Liver (tissue), 9 donors: Measurements from ENCODE around the gene ACADS. TPM values are rescaled to one million over a fixed set of nuclear protein-coding genes. Genes with fewer than 3 reads are reported as not detected.

Experiments used
- DNase-seq: peaks from one replicate; pipeline ENCODE4 v3.0.0-alpha.2; 2017; ENCODE audit warnings: low spot score
- H3K27ac ChIP-seq, 2 donors: one replicate each; pipeline ENCODE4 v1.7.0; 2013; ENCODE audit warnings: inconsistent platforms in 2 of 2, low read length in 2 of 2, control low read depth in 1 of 2, low read depth in 1 of 2, mild to moderate bottlenecking in 1 of 2
- H3K27me3 ChIP-seq, 4 donors: one replicate each; pipeline versions ENCODE4 v1.6.1 to v1.7.0; 2013; ENCODE audit warnings: low read length in 3 of 4, inconsistent platforms in 1 of 4, mild to moderate bottlenecking in 1 of 4, moderate library complexity in 1 of 4; ENCODE audit not compliant: control insufficient read depth in 4 of 4, insufficient read depth in 4 of 4
- H3K36me3 ChIP-seq, 4 donors: one replicate each; pipeline versions ENCODE4 v1.6.1 to v1.7.0; 2013; ENCODE audit warnings: low read length in 3 of 4, mild to moderate bottlenecking in 3 of 4, low read depth in 1 of 4, moderate library complexity in 1 of 4; ENCODE audit not compliant: control insufficient read depth in 4 of 4, insufficient read depth in 3 of 4
- H3K4me1 ChIP-seq, 4 donors: one replicate each; pipeline versions ENCODE4 v1.6.1 to v1.7.0; 2013; ENCODE audit warnings: low read length in 3 of 4, mild to moderate bottlenecking in 3 of 4, moderate library complexity in 1 of 4; ENCODE audit not compliant: control insufficient read depth in 4 of 4, insufficient read depth in 4 of 4
- H3K4me3 ChIP-seq, 3 donors: one replicate each; pipeline versions ENCODE4 v1.6.1 to v1.7.0; 2013; ENCODE audit warnings: low read length in 3 of 3, control low read depth in 1 of 3, low read depth in 1 of 3, mild to moderate bottlenecking in 1 of 3
- H3K9ac ChIP-seq, 2 donors: one replicate each; pipeline ENCODE4 v1.7.0; 2013; ENCODE audit warnings: low read length in 2 of 2, mild to moderate bottlenecking in 2 of 2, moderate library complexity in 2 of 2, control low read depth in 1 of 2, low read depth in 1 of 2
- H3K9me3 ChIP-seq, 4 donors: one replicate each; pipeline versions ENCODE4 v1.6.1 to v1.7.0; 2013; ENCODE audit warnings: low read length in 3 of 4; ENCODE audit not compliant: control insufficient read depth in 4 of 4
- EGR1 ChIP-seq, 2 donors: IDR thresholded peaks; 2 replicates each; pipeline ENCODE4 v1.6.1; 2016 to 2018; ENCODE audit warnings: antibody characterized with exemption in 2 of 2, low read depth in 2 of 2
- FOXA1 ChIP-seq: IDR thresholded peaks from 2 replicates; pipeline ENCODE4 v1.6.1; 2016; ENCODE audit warnings: antibody characterized with exemption
- FOXA2 ChIP-seq: IDR thresholded peaks from 2 replicates; pipeline ENCODE4 v1.6.1; 2016; ENCODE audit warnings: antibody characterized with exemption
- GABPA ChIP-seq, 2 donors: IDR thresholded peaks in 1 of 2; conservative IDR thresholded peaks in 1 of 2; 2 replicates each; pipeline ENCODE4 v1.6.1; 2016; ENCODE audit warnings: antibody characterized with exemption in 2 of 2, mild to moderate bottlenecking in 1 of 2, moderate library complexity in 1 of 2
- HNF4A ChIP-seq, 2 donors: conservative IDR thresholded peaks; 2 replicates each; pipeline ENCODE4 v1.6.1; 2016; ENCODE audit warnings: antibody characterized with exemption in 2 of 2, mild to moderate bottlenecking in 2 of 2
- HNF4G ChIP-seq: IDR thresholded peaks from 2 replicates; pipeline ENCODE4 v1.6.1; 2016; ENCODE audit warnings: antibody characterized with exemption
- JUND ChIP-seq, 2 donors: IDR thresholded peaks; 2 replicates each; pipeline ENCODE4 v1.6.1; 2016; ENCODE audit warnings: antibody characterized with exemption in 2 of 2
- NR2F2 ChIP-seq: IDR thresholded peaks from 2 replicates; pipeline ENCODE4 v1.6.1; 2016; ENCODE audit warnings: antibody characterized with exemption
- RAD21 ChIP-seq, 2 donors: IDR thresholded peaks; 2 replicates each; pipeline ENCODE4 v1.6.1; 2016; ENCODE audit warnings: antibody characterized with exemption in 2 of 2, mild to moderate bottlenecking in 2 of 2
- REST ChIP-seq: IDR thresholded peaks from 2 replicates; pipeline ENCODE4 v1.6.1; 2016; ENCODE audit warnings: antibody characterized with exemption, mild to moderate bottlenecking
- RXRA ChIP-seq, 2 donors: IDR thresholded peaks; 2 replicates each; pipeline ENCODE4 v1.6.1; 2017 to 2018; ENCODE audit warnings: antibody characterized with exemption in 2 of 2, mild to moderate bottlenecking in 1 of 2
- SP1 ChIP-seq: IDR thresholded peaks from 2 replicates; pipeline ENCODE4 v1.6.1; 2018; ENCODE audit warnings: antibody characterized with exemption, mild to moderate bottlenecking
- TAF1 ChIP-seq: conservative IDR thresholded peaks from 2 replicates; pipeline ENCODE4 v1.6.1; 2016; ENCODE audit warnings: antibody characterized with exemption, mild to moderate bottlenecking
- YY1 ChIP-seq: IDR thresholded peaks from 2 replicates; pipeline ENCODE4 v1.6.1; 2016; ENCODE audit warnings: antibody characterized with exemption, mild to moderate bottlenecking
- ZBTB33 ChIP-seq: IDR thresholded peaks from 2 replicates; pipeline ENCODE4 v1.6.1; 2016; ENCODE audit warnings: antibody characterized with exemption
- whole genome bisulfite sequencing: extraction: QIAGEN DNeasy Blood & Tissue Kit; methylation state at CpG from one replicate; pipeline ENCODE4 v1.1.7; 2013; 5-methylcytosine and 5-hydroxymethylcytosine counted together
- polyA plus RNA-seq, 2 donors: library from polyadenylated mRNA; stranded (reverse) in 1 of 2; unstranded in 1 of 2; fragments of 200-250 nt in 1 of 2; fragments of >200 nt in 1 of 2; fragmentation: Nextera tagmentation in 1 of 2; extraction: Ambion mirVana in 1 of 2; gene quantifications; one replicate each; pipeline versions ENCODE4 v1.2.1 to v1.2.3, GENCODE V29; 2013 to 2015
- total RNA-seq, 2 donors: library from RNA; depleted of rRNA; stranded (reverse); fragments of >200 nt; gene quantifications; one replicate each; pipeline ENCODE4 v1.2.3, GENCODE V29; 2014
- TF ChIP-seq, protein P1 (sequence below): fragments of 150-350 bp; IDR thresholded peaks from 2 replicates; pipeline ENCODE4 v1.5.1; 2017; ENCODE audit warnings: improper control_type of control experiment, low read depth, low read length; ENCODE audit not compliant: missing input control
- TF ChIP-seq, protein P2 (sequence below): IDR thresholded peaks from 2 replicates; pipeline ENCODE4 v1.6.1; 2016; ENCODE audit warnings: antibody characterized with exemption
- TF ChIP-seq, protein P3 (sequence below): IDR thresholded peaks from 2 replicates; pipeline ENCODE4 v1.6.1; 2016; ENCODE audit warnings: antibody characterized with exemption
- donor health status: healthy.
- donor health status: healthy.
- donor health status: healthy.
- donor health status: healthy.
- donor health status: healthy.

Gene ACADS
- total and polyA plus RNA-seq, 4 donors: 54.2 to 162 (median 127) TPM

DNA sequence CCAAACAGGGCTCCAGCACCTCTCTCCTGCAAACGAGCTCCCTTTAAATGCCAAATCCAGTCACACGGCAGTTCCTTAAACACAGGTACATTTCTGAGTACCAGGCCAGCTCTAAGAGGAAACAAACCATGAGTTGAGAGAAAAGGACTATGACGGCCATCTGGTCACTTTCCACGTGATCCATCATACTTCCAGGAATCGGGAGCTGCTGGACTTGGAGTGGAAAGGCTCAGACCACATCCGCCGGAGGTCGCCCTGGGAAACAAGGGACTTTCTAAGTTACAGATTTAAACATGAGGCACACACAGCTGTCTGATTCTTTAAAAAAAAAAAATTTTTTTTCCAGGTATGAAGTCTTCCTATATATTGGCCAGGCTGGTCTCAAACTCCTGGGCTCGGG, 39.2 kb downstream of the ACADS start:
- Histone ChIP-seq H3K27ac (no peak overlapping the region), H3K4me3 (no peak overlapping the region)

GRCh38 chr12:120766566-120766965, 40.9 kb downstream of the ACADS start:
- WGBS: 96% methylated on average over 5 of the region's 5 CpGs
- no peak for DNase-seq
- peaks cover 18 to 58% (median 36%) of the 10 kb centered on the region in 4 donors for H3K36me3 ChIP-seq
- H3K4me3 ChIP-seq: no peak overlapping the region
- H3K9ac ChIP-seq: no peak overlapping the region
- no peaks in the 10 kb centered on the region for H3K4me1 ChIP-seq
- H3K9me3 ChIP-seq: no peaks in the 10 kb centered on the region
- no peak overlapping the region for H3K27ac ChIP-seq
- H3K27me3 ChIP-seq: no peaks in the 10 kb centered on the region
- TF ChIP-seq NR2F2 (no peak), ZBTB33 (no peak), JUND (IDR thresholded peaks at IDR 0.05) (no peak), RXRA (IDR thresholded peaks at IDR 0.05) (no peak), TAF1 (no peak), RAD21 (IDR thresholded peaks at IDR 0.05) (no peak), GABPA (IDR thresholded peaks at IDR 0.05 in 1 of 2, conservative IDR thresholded peaks at IDR 0.05 in 1 of 2) (no peak), SP1 (no peak), FOXA2 (no peak), EGR1 (IDR thresholded peaks at IDR 0.05; ENCODE audit: low read depth in 2 of 2) (no peak), REST (no peak), YY1 (no peak), HNF4G (no peak), FOXA1 (no peak)
- TF ChIP-seq, protein P1, sequence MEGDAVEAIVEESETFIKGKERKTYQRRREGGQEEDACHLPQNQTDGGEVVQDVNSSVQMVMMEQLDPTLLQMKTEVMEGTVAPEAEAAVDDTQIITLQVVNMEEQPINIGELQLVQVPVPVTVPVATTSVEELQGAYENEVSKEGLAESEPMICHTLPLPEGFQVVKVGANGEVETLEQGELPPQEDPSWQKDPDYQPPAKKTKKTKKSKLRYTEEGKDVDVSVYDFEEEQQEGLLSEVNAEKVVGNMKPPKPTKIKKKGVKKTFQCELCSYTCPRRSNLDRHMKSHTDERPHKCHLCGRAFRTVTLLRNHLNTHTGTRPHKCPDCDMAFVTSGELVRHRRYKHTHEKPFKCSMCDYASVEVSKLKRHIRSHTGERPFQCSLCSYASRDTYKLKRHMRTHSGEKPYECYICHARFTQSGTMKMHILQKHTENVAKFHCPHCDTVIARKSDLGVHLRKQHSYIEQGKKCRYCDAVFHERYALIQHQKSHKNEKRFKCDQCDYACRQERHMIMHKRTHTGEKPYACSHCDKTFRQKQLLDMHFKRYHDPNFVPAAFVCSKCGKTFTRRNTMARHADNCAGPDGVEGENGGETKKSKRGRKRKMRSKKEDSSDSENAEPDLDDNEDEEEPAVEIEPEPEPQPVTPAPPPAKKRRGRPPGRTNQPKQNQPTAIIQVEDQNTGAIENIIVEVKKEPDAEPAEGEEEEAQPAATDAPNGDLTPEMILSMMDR: no peak
- TF ChIP-seq, protein P2, sequence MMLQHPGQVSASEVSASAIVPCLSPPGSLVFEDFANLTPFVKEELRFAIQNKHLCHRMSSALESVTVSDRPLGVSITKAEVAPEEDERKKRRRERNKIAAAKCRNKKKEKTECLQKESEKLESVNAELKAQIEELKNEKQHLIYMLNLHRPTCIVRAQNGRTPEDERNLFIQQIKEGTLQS: no peak
- TF ChIP-seq, protein P3, sequence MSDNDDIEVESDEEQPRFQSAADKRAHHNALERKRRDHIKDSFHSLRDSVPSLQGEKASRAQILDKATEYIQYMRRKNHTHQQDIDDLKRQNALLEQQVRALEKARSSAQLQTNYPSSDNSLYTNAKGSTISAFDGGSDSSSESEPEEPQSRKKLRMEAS: no peak

More for the DNA sequence above, 39.2 kb downstream of the ACADS start:
- 92% methylated on average over 9 of the region's 9 CpGs for WGBS
- TF ChIP-seq EGR1 (IDR thresholded peaks at IDR 0.05; ENCODE audit: low read depth in 2 of 2) (no peak), HNF4A (conservative IDR thresholded peaks at IDR 0.05) (no peak), NR2F2 (no peak), ZBTB33 (no peak)
- Histone ChIP-seq H3K27me3 (no peaks in the 10 kb centered on the region), H3K36me3 (peaks cover 19 to 61% (median 40%) of the 10 kb centered on the region in 4 donors), H3K9me3 (no peaks in the 10 kb centered on the region), H3K9ac (no peak overlapping the region), H3K4me1 (no peaks in the 10 kb centered on the region)
- DNase-seq: no peak
